Neural progenitor cell (in vitro differentiated cells): ENCODE results near the gene RARA. TPM values are rescaled to one million over a fixed set of nuclear protein-coding genes. Genes with fewer than 3 reads are reported as not detected.

Experiments used
- DNase-seq: peaks from one replicate; pipeline ENCODE4 v3.0.0-alpha.2; 2016; ENCODE audit warnings: low spot score
- H2AFZ ChIP-seq: fragments of 200-600 bp; sonication (generic); replicated peaks from 2 replicates; pipeline ENCODE4 v1.6.1; 2016; ENCODE audit warnings: antibody characterized with exemption
- H3F3A ChIP-seq: fragments of 200-600 bp; sonication (generic); 2 replicates; pipeline ENCODE4 v1.6.1; 2016; ENCODE audit warnings: antibody characterized with exemption, low read depth
- H3K27ac ChIP-seq: fragments of 200-600 bp; sonication (generic); 2 replicates; pipeline ENCODE4 v1.5.1; 2016; ENCODE audit warnings: mild to moderate bottlenecking
- H3K27me3 ChIP-seq: fragments of 200-600 bp; sonication (generic); 2 replicates; pipeline ENCODE4 v1.6.1; 2016; ENCODE audit warnings: mild to moderate bottlenecking, moderate library complexity
- H3K36me3 ChIP-seq: fragments of 200-600 bp; sonication (generic); 2 replicates; pipeline ENCODE4 v1.5.1; 2016
- H3K4me1 ChIP-seq: fragments of 200-600 bp; sonication (generic); 2 replicates; pipeline ENCODE4 v1.6.1; 2016; ENCODE audit warnings: mixed run types
- H3K4me2 ChIP-seq: fragments of 200-600 bp; sonication (generic); 2 replicates; pipeline ENCODE4 v1.6.1; 2016
- H3K4me3 ChIP-seq: fragments of 200-600 bp; sonication (generic); 2 replicates; pipeline ENCODE4 v1.5.1; 2016
- H3K79me2 ChIP-seq: fragments of 200-600 bp; sonication (generic); 2 replicates; pipeline ENCODE4 v1.6.1; 2016; ENCODE audit warnings: low read depth
- H3K9ac ChIP-seq: fragments of 200-600 bp; sonication (generic); 2 replicates; pipeline ENCODE4 v1.6.1; 2016
- H3K9me3 ChIP-seq: fragments of 200-600 bp; sonication (generic); 2 replicates; pipeline ENCODE4 v1.5.1; 2016; ENCODE audit warnings: low read depth
- H4K20me1 ChIP-seq: fragments of 200-600 bp; sonication (generic); 2 replicates; pipeline ENCODE4 v1.6.1; 2016; ENCODE audit warnings: low read depth
- H3K27ac Mint-ChIP-seq: 3 replicates; pipeline ENCODE4 v1.8.0; 2021; ENCODE audit warnings: mixed read lengths
- H3K27me3 Mint-ChIP-seq: 2 replicates; pipeline ENCODE4 v1.8.0; 2022; ENCODE audit warnings: low read depth, mild to moderate bottlenecking, inconsistent platforms, moderate library complexity, mixed read lengths; ENCODE audit not compliant: insufficient read depth
- H3K36me3 Mint-ChIP-seq: 3 replicates; pipeline ENCODE4 v1.8.0; 2021; ENCODE audit warnings: mixed read lengths
- H3K4me1 Mint-ChIP-seq: 3 replicates; pipeline ENCODE4 v1.8.0; 2021; ENCODE audit warnings: mixed read lengths
- H3K4me3 Mint-ChIP-seq: 3 replicates; pipeline ENCODE4 v1.8.0; 2021; ENCODE audit warnings: mild to moderate bottlenecking, moderate library complexity, mixed read lengths
- H3K9me3 Mint-ChIP-seq: 3 replicates; pipeline ENCODE4 v1.8.0; 2020; ENCODE audit warnings: mixed read lengths
- EZH2 ChIP-seq: fragments of 200-600 bp; sonication (generic); IDR thresholded peaks from 2 replicates; pipeline ENCODE4 v1.6.1; 2017; ENCODE audit warnings: antibody characterized with exemption, mild to moderate bottlenecking, moderate library complexity
- EZH2phosphoT487 ChIP-seq: fragments of 200-600 bp; sonication (generic); IDR thresholded peaks from 2 replicates; pipeline ENCODE4 v1.6.1; 2017; ENCODE audit warnings: antibody characterized with exemption
- total RNA-seq: library from RNA; depleted of rRNA; stranded (reverse); fragments of >200 nt; gene quantifications from 2 replicates; pipeline ENCODE4 v1.2.3, GENCODE V29; 2015; ENCODE audit warnings: low replicate concordance
- TF ChIP-seq, protein P1 (sequence below): fragments of 200-600 bp; sonication (generic); IDR thresholded peaks from 2 replicates; pipeline ENCODE4 v1.5.1; 2017; ENCODE audit warnings: antibody characterized with exemption, mild to moderate bottlenecking

The RARA gene
- total RNA-seq, 1 donor from 2014 or later, result 9.0 TPM

DNA sequence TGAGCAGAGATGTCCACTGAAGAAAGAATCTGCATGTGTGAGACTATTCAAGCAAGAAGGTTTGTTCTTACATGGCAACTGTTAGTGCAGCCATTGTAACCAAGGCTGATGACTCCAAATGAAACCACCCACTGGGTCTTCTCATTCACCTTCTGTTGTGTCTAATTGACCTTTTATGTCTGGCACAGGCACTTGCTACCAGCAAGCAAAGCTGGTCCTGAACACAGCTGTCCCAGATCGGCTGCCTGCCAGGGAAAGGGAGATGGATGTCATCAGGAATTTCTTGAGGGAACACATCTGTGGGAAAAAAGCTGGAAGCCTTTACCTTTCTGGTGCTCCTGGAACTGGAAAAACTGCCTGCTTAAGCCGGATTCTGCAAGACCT, 17.7 kb upstream of the RARA start:
- Mint-ChIP-seq H3K4me1 (peaks cover 35% of the 10 kb centered on the region), H3K36me3 (peaks cover 20% of the 10 kb centered on the region), H3K27ac (no peak overlapping the region), H3K9me3 (no peaks in the 10 kb centered on the region), H3K27me3 (peaks cover 5% of the 10 kb centered on the region), H3K4me3 (no peak overlapping the region)
- no peak overlapping the region for H3K9ac ChIP-seq
- H4K20me1 ChIP-seq, result peaks cover 28% of the 10 kb centered on the region
- peaks cover 17% of the 10 kb centered on the region for H3K4me1 ChIP-seq
- H3K9me3 ChIP-seq, result no peaks in the 10 kb centered on the region
- H3K4me3 ChIP-seq, result no peak overlapping the region
- no peaks in the 10 kb centered on the region for H3K27me3 ChIP-seq
- H3K79me2 ChIP-seq, result peaks cover 47% of the 10 kb centered on the region
- H3F3A ChIP-seq, result peaks cover 57% of the 10 kb centered on the region
- no peak overlapping the region for H3K27ac ChIP-seq
- H3K36me3 ChIP-seq, result peaks cover 16% of the 10 kb centered on the region
- no peak for DNase-seq
- TF ChIP-seq EZH2phosphoT487, result no peak
- no peak overlapping the region for H3K4me2 ChIP-seq
- no peak overlapping the region for H2AFZ ChIP-seq

DNA sequence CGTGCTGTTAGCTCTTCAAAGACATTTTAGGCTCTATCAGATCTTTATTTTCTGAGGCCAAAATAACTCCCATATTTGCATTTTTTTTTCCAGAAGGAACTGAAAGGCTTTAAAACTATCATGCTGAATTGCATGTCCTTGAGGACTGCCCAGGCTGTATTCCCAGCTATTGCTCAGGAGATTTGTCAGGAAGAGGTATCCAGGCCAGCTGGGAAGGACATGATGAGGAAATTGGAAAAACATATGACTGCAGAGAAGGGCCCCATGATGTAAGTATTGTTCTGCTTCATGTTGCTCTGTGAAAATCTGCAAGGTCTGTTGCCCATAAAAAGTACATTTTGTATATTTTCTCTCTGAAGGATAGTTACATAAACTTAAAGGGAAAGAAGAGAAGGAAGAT, 15.6 kb upstream of the RARA start:
- Histone ChIP-seq H3K9ac (no peak overlapping the region), H3K36me3 (peaks cover 16% of the 10 kb centered on the region), H3K27ac (no peak overlapping the region), H3K79me2 (peaks cover 52% of the 10 kb centered on the region), H3K9me3 (no peaks in the 10 kb centered on the region), H3K27me3 (no peaks in the 10 kb centered on the region), H2AFZ (no peak overlapping the region), H3K4me2 (no peak overlapping the region), H3K4me1 (peaks cover 17% of the 10 kb centered on the region), H3K4me3 (no peak overlapping the region), H4K20me1 (peaks cover 37% of the 10 kb centered on the region), H3F3A (peaks cover 49% of the 10 kb centered on the region)
- Mint-ChIP-seq H3K36me3 (peaks cover 26% of the 10 kb centered on the region), H3K4me3 (no peak overlapping the region), H3K27ac (no peak overlapping the region), H3K9me3 (no peaks in the 10 kb centered on the region), H3K27me3 (no peaks in the 10 kb centered on the region), H3K4me1 (peaks cover 24% of the 10 kb centered on the region)
- TF ChIP-seq, protein P1, sequence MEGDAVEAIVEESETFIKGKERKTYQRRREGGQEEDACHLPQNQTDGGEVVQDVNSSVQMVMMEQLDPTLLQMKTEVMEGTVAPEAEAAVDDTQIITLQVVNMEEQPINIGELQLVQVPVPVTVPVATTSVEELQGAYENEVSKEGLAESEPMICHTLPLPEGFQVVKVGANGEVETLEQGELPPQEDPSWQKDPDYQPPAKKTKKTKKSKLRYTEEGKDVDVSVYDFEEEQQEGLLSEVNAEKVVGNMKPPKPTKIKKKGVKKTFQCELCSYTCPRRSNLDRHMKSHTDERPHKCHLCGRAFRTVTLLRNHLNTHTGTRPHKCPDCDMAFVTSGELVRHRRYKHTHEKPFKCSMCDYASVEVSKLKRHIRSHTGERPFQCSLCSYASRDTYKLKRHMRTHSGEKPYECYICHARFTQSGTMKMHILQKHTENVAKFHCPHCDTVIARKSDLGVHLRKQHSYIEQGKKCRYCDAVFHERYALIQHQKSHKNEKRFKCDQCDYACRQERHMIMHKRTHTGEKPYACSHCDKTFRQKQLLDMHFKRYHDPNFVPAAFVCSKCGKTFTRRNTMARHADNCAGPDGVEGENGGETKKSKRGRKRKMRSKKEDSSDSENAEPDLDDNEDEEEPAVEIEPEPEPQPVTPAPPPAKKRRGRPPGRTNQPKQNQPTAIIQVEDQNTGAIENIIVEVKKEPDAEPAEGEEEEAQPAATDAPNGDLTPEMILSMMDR, result no peak
- no peak for TF ChIP-seq EZH2phosphoT487
- no peak for TF ChIP-seq EZH2
- DNase-seq, result no peak

DNA sequence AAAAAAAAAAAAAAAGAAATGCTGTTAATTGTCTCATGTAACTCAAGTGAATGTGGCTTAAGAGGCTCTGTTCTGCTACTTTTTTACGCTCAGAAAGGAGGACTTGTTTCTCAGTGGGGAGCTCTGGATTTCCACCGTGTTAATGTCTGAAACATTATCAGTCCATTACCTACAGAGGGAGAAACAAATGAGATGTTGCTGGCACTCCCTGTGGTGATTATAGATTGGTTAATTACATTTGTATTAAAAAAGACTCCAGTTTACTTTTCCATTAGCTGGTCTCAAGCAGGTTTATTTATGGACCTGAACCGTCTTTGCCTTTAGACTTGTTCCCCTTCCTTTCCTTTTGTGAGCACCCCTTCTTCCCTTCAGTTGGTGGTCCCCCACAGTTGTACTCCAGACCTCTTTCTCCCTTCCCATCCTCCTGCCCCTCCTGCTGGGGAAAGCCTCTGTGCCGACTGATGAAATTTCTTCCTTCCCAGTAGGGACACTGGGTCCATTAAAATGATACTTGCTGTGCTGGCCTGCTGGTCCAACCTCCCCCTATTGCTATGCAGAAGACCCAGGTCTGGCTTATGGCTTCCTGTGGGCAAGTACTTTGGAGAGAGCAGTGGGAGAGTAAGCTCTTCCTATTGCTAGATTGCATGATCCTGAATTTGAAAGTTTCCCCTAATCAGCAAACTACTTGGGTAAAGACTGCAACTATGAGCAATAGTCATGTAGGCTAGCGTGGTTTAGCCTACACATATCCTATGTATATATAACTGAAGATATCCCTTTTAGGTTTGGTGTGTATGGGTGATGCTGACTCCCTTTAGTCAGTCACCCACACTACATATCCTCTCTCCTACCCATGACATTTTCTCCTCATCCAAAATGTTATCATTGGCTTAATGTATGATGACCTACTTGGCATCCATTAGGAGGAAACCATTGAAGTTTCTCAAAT, 13.2 kb upstream of the RARA start:
- Histone ChIP-seq H2AFZ (no peak overlapping the region), H3K4me3 (no peak overlapping the region)
- no peaks in the 10 kb centered on the region for H3K9me3 Mint-ChIP-seq

More for the DNA sequence above, 13.2 kb upstream of the RARA start:
- H3K27me3 ChIP-seq, result no peaks in the 10 kb centered on the region
- no peaks in the 10 kb centered on the region for H3K27me3 Mint-ChIP-seq
- peaks cover 31% of the 10 kb centered on the region for H3K36me3 Mint-ChIP-seq
- H3K4me1 Mint-ChIP-seq, result peaks cover 13% of the 10 kb centered on the region
- H3F3A ChIP-seq, result peaks cover 56% of the 10 kb centered on the region
- H3K36me3 ChIP-seq, result peaks cover 16% of the 10 kb centered on the region
- DNase-seq, result no peak
- peak overlapping the region; percentile 42 for H3K27ac ChIP-seq
- H3K9ac ChIP-seq, result no peak overlapping the region
- H3K4me3 Mint-ChIP-seq, result no peak overlapping the region
- TF ChIP-seq, protein P1, result no peak
- no peak overlapping the region for H3K27ac Mint-ChIP-seq
- H3K4me2 ChIP-seq, result peak overlapping the region; percentile 28
- H3K4me1 ChIP-seq, result peaks cover 17% of the 10 kb centered on the region
- H4K20me1 ChIP-seq, result peaks cover 36% of the 10 kb centered on the region
- no peaks in the 10 kb centered on the region for H3K9me3 ChIP-seq
- H3K79me2 ChIP-seq, result peaks cover 28% of the 10 kb centered on the region
